NCI-H146 (cell line): ENCODE measurements around the gene KCTD11.

Experiments used
- DNase-seq: peaks from one replicate; lab custom pipeline; 2025; lab: John Stamatoyannopoulos, UW

Gene KCTD11

DNA sequence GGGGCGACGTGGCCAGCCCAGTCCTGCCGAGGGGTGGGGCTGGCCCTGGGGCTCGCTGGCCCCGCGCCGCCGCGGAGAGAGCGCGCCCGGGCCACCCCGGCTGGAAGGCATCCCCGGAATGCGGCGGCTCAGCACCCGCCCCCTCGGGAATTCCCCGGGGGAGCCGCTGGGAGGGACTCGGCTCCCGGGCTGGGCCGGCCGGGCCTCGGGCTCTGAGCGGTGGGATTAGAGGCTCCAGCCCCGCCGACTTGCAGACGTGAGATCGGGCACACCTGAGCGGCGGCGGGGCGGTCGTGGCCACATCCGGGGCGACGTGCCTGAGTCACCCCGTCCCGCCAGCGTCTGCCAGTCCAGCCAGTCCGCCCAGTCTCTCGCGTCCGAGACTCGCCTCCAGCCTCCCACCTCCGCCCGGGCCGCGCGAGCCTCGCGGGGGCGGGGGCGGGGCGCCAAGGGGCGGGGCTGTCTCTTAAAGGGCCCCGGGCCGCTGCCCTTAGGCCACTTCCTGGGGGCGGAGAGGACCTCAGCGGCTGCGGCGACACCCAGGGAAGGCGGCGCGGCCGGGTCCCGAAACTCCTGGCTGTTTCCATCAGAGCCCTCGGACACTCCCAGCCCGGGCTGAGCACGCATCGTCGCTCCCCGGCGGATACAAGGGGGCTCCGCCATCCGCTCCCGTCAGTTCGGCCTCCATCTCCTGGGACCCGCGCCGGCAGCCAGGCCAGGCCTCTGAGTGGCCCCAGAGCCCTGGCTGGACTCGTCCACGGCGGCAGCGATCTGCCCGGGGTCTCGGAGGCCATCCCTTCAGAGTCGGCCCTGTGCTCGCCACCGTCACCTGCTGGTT is at the start of gene KCTD11:
TSS of gene KCTD11 (plus strand) at position 498 of the 838 bp plus-strand sequence.
- DNase-seq = peak; percentile 74

DNA sequence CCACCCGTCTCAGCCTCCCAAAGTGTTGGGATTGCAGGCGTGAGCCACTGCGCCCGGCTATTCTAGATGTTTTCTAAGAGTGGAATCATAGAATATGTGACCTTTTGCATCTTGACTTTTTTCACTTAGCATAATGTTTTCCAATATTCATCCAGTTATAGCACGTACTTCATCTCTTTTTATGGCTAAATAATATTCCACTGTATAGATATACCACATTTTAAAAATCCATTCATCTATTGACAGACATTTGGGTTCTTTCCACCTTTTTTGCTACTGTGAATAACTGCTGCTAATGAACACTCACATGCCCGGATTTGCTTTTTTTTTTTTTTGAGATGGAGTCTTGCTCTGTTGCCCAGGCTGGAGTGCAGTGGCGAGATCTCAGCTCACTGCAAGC is 47.8 kb upstream of the KCTD11 start:
- DNase-seq = no peak

DNA sequence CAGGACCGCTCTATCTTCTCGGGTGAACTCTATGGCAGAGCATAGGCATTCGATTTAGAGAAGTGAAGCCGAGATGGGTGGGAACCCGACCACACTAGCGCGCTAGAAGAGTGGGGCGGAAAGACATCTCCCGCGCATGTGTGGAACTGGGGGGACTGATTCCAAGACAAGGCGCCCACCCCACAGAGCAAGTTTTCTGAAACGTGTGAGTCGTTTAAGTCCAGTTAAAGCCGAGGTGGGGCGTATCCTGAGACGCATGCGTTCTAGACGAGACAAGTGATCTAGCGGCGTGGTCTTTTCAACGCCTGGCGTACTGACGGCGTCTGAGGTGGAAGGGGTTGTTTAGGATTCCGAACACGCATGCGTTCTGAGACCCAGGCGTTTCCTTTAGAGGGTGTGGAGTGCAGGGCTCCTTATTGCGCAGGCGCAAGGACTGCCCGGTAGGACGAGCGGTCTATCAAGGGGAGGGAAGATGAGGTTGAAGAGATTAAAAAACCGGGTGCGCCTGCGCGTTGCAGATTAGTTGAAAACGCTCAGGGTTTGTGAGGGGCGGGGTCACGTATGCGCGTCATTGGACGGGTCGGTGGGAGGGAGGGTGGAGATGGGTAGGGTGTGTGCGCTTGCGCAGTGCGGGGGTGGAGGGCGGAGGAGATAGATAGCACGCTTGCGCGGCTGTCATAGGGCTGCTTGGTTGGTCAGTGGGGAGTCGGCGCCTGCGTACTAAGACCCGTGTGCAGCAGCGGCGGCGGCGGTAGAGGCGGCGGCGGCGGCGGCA is 44.9 kb upstream of the KCTD11 start, which contains the start of gene EIF5A:
TSS of gene EIF5A (plus strand) at position 718 of the 775 bp plus-strand sequence. CDS start 2,008 bp downstream, outside the sequence.
- DNase-seq = peak; percentile 100

DNA sequence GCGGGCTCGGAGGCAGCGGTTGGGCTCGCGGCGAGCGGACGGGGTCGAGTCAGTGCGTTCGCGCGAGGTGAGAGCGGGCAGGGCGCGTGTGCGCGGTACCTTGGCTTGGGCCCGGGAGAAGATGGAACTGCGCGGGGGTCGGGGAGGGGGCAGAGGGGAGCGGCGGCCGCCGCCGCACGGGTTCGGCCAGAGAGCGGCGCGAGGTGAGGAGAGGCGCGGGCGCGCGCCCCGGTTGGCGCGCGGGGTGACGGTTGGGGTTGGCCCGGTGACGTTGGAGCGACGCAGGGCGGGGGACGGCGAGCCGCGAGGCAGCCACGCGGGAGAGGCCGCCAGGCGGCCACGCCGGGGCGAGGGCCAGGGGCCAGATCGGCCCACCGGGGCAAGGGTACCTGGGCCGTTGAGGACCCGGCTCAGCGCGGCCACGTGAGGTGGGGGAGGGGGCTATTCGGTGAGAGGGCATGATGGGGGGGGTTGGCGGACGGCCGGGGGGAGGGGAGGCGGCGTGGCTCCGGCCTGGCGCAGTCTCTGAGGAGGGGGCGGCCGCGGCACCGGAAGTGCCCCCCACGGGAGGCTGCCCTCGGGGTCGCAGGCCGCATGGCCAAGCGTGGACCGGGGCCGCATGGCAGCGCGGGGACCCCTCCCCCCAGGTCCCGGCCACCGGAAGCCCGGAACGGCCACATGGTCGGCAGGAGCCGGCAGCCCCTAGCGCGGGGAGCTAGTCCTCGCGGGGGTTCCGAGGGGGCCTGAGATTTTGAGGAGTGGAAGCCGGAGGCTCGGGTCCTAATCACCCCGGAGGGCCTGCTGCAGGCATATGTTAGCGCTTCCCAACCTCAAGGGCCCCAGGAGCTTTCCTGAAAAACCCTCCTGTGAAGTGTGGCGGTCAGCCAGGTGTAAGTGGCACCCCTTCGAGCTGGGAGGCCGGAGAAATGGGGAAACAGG is 44.0 kb upstream of the KCTD11 start:
- peak; percentile 43 for DNase-seq

DNA sequence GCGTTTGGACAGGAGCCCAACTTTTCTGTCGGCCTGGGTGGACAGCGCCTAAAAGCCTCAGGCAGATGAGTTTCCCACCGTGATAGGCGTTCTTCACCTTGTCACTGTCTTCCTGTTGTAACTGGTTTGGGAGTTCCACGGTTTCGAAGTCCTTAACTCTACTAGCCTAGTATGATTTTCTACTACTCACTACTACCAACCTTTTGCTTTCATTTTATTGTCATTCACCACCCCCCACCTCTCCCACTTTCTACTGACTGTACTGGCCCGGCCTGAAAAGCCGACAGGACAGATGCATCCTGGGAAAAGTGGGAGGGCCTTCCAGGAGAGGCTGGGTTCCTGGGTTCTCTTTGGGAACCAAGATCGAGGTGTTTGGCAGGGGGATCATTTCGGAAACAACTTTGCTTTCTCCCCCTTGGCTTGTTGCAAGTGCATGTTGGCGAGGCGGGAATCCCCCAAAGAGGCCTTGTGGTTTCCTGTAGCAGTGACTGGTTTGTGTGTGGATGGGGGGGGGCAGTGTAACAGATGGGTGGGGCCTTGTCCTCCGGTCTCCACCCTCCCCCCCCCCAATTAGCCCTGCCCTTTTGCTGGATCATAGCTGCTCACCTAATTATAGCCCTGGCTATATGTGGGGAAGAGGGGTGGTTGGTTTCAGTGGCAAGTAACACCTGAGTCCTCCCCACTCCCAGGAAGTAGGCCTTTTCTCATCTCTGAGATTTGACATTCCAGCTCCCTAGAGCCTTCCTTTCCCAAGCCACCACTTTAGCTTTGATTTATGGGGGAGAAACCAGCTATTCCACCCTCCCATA is 43.1 kb upstream of the KCTD11 start:
- peak; percentile 75 for DNase-seq

DNA sequence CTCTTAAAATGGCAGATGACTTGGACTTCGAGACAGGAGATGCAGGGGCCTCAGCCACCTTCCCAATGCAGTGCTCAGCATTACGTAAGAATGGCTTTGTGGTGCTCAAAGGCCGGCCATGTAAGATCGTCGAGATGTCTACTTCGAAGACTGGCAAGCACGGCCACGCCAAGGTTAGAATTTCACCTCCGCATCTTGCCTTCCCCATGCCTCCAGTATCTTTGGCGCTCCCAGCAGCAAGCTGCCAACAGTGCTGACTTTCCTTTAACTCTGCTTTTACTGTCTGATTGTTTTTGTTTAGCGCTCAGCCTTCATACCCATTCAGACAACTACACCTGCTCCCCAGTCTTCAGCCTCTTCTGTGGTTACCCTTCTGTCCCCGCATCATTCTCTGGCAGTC is 42.3 kb upstream of the KCTD11 start:
- no peak for DNase-seq

DNA sequence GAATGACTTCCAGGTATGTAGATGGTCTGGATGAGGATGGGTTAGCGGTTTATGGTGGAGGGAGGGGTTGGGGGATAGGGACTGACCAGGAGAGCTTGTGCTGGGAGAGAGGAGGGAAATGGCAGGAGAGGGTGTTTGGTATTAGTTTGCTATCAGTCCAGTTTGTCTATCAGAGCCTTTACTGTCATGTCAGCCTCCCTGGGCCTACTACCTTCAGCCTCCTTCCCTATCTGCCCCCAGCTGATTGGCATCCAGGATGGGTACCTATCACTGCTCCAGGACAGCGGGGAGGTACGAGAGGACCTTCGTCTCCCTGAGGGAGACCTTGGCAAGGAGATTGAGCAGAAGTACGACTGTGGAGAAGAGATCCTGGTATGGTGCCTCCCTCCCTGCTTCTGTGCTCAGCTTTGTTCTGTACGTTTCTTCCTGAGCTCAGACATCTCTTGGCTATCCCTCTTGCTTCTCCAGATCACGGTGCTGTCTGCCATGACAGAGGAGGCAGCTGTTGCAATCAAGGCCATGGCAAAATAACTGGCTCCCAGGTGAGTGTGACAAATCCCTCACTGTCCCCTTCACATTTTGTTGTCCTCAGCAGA is 40.8 kb upstream of the KCTD11 start:
- DNase-seq = no peak

DNA sequence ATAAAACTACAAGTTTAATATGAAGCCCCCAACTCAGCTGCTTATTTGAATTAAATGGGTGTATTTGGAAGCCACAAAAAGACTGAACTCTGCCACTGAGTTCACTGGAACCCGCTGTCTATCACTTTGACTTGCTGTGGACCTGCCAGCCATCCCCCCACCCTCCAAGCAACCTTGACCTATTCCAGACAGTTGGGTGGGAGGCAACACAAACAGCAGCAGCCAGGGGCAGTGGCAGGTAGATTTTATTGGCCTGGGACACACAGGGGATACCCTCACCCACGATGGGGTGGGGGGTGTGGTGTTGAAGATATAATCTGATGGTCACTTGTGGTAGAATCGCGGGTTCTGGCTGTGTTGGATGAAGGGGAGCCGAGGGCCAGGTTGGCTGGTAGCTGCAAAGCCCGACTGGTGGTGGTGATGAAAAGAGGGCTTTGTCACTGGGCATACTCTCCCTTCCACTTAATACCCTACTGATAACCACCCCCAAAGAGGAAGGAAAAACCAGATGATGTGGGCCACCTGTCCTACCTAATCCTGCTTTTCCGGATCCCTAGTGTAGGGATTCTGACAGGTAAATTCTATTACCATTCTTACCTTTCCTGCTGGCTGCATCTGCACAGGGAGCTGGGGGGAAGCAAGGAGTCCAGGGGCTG is 39.4 kb upstream of the KCTD11 start:
- DNase-seq = no peak

DNA sequence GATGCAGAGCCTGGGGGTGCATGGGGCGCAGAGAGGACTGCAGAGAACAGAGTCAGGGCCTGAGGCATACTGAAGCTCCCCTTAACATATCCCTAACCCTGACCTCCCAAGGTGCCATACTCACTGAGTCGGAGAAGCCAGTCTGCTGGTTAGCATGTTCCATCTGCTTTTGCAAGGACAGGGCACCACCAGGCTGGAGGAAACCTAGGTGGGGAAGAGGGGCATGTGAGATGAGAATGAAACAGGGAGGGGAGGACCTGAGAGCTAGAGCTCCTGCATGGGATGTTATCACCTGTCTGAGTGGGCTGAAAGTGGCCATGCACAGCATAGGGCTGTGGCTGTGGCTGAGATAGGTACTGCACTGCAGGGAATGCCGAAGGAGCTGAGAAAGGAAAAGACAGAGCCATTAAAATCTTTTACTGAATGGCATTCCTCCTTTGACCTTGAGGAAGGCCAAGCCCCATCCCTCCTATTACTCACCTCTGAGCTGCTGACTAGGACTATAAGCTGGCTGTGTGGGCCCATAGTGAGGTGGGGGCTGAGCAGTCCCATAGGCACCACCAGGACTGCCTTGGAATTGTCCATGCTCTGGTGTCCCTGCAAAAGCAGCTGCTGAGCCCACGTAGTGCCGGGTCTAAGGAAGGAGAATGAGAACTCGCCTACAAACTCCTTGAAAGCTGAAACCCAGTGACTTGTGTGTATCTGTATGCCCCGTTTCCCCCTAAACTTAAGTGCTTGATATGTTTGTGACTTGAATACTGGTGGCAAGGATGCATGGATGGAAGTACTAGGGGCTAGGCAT is 38.7 kb upstream of the KCTD11 start:
- no peak for DNase-seq

DNA sequence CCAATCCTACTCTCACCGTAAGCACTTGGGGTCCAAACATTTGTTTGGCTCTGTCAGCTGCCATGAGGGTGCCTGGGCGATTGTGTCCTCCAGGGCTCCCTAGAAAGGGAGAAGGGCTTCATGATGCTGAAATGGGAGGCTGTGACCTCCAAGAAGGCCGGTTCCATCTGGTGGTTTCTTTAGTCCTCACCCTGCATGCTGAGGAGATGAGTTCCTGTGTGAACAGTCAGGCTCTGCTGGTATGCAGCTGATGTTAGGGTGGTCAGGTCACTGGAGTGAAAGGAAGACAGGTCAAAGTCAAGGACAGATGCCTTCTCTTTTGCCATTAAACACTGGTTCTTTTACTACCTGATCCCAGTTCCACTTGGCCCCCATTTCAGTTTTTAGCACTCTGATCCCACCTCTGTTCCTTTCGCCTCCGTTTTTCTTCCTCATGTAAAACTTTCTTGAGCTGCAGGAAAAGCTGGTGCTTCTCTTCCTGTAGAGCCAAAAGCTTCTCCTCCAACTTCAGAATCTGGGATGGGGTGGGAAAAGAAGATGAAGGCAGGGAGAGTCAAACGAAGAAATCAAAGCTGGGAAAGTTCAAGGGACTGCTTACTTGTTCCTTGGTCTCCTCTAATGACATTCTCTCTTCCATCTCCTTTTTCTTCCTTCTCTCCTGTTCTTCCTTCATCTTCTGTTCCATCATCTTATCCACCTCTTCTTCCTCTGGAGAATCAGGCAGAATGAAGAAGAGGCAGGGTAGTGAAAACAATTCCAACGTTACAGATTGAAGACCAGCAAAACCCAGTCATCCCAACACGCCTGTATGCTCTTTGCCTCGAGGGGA is 37.9 kb upstream of the KCTD11 start:
- DNase-seq = no peak

DNA sequence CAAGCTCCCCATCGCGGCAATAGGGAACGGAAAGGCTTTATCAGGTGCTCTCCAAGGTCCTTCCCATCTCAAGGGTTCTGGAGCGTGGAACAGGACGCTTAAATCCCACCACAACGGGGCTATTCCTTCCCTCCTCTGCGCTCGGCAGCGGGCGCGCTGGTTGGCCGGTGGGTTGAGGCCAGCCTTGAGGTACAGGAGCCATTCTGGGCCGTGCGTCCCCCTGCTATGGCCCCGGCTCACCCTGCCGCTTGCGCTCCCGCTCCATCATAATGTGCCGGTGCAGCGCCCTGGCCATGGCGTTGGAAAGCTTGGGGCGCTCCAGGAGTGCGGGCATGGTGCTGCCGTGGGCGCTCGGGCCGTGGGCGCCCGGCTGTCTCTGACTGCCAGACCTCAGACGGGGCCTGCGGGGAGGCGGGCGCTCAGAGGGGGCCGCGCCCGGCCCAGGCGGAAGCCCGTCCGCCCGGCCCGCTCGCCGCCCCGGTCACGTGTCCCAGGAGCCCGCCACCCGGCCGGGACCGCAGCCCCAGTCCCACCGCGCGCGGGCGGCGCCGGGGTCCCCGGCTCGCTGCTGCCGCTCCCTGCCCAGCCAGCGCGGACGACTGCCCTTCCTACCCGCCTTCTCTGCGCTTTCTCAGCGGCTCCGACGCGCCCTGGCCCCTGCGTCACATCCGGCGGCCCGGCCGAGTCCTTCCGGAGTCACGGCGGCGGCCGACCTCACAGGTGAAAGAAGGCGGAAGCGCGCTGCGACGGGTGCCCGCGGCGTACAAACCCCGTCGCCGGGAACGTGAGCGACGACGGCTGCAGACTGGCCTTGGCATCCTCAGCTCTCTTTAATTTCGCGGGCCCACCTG is 37.0 kb upstream of the KCTD11 start, which contains the start of gene GPS2:
TSS of gene GPS2 (minus strand) at position 642 of the 851 bp plus-strand sequence. CDS start at position 334, 308 bp downstream.
- peak; percentile 85 for DNase-seq

DNA sequence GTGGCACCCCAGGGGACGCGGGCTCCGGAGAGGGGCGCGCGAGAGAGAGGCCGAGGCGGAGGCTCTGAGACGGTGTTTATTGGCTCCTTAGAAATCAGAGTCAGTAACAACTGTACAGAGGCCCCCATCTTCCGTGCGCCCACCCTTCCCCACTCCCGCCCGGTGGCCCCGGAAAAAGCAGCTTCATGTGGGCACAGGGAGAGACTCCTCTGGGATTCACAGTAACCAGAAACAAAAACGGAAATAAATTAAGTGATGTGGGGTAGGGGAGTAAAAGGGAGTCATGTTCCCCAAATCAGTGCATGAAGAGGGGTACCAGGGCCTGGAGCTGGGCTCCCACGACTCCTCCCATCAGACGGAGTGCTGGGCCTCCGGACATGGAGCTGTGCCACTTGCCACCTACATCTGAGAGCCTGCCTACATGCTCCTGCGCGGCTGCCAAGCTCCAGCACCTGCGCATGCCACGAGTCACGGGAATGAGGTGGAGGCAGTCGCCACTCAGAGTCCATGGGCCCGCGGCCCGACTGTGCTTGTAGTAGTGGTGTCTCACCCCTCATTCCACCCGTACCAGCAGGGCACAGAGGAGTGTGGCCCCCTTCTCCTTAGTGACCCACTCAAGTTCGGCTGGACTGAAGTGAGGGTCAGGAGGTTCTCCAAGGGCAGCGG is 36.3 kb upstream of the KCTD11 start:
- no peak for DNase-seq

DNA sequence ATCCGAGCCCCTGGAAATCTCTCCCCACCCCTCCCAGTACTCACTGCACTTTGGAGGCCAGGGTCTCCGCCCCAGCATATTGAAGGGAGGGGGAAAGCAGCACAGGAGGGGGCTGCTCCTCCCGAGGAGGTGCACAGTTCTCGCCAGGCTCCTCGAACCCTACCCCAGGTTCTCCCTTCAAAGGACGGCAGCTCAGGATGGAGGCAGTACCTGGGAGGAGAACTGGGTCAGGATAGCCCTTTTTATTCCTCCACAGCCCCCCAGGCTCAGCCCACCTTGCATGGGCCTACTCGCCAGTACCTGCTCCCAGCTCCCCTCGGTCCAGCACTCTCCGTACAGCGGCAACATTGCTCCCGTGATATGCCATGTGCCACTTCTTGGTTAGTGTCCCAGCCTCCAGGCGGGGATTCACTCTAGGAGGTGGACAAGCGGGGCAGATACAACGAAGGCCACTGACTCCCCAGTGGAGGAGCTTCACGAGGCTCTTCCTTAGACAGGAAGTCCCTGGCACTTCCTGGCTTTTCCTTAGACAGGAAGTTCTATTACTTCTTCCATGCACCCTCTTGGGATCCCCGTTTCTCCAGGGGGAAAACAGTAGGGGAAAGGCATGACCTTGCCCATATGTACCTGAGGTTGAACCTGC is 34.7 kb upstream of the KCTD11 start:
- DNase-seq = no peak

DNA sequence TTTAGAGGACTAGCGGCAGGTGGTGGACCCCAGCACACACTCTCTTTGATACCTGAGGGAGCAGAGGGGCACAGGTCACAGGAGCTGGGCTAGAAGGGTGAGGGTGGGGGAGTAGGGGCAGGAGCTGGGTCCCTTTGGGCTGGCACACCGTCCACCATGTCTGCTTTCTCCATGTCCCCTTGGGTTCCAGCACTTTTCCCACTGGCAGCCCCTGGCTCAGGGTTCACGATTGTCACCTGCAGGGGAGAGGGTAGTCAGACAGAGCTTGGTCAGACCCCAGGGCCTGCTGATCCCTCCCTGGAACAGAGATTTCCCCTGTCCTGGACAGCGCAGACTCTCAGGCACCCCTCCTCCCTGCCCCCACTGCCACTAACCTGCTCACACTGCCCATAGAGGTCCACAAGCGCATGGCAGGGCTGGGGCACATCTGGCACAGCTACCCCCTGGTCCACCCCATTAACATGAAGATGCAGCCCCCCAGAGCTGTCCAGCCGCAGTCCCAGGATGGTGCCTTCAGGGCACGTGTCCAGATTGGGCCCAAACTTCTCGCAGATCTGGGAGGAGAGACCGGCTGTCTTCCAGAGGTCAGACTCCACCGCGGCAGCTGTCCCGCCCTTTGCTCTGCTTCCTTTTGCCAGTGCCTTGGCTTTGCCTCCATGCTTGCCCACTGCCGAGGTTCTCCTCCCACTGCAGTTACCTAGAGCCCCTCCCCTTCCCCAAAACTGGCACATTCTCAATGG is 33.7 kb upstream of the KCTD11 start:
- DNase-seq = no peak

DNA sequence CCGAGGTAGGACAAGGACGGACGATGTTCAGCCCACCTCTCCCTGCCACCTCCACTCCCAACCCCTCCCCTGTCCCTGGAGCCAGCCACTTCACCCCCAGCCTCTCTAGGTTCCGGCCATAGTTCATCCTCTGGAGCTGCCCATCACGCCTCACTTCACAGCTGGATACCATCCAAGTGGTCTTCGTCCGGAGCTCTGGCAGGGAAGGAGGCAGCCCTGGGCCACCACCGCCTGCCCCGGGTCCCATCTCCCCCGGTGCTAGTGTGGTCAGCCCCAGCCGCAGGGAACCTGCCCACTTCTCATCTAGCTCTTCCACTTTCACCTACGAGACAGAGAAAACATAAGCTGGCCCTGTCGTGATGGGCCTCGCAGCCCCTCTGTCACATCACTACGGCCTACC is 30.5 kb upstream of the KCTD11 start:
- DNase-seq = no peak
